ENCODE data around the gene ACAN. TPM values are rescaled to one million over a fixed set of nuclear protein-coding genes. Genes with fewer than 3 reads are reported as not detected.

Gene ACAN
- total and polyA plus RNA-seq, 9 of the 15 experiments (the other 6 are each of a cell fraction or from before 2014, with no cell fraction given), result not detected

DNA sequence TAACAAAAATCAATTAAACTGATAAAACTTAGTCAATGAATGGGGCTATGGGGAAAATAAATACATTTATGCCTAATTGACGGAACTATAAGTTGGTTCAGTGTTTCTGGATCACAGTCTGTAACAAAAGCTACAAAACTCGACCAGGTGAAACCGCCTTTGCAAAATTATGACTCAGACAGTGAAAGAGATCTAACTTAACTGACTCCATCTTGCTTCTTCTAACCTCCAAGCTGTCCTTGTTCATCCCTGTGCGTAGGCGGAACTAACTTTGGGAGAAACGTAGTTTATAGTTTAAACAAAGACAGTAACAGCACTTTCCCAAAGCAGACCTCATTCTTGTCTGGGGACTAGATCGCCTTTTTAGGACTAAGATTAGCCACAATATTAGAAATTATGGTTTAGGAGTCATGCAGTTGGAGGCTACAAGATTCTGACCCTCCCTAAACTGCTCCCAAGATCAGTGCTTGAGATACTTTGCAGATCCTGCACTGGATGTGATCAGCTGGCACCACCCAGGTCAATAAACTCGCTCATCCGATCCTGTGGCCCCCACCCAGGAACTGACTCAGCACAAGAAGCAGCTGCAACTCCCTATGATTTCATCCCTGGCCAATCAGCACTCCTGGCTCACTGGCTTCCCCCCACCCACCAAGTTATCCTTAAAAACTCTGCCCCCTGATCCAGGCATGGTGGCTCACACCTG is 117.1 kb downstream of the ACAN start (continued):
- TF ChIP-seq, protein P1, sequence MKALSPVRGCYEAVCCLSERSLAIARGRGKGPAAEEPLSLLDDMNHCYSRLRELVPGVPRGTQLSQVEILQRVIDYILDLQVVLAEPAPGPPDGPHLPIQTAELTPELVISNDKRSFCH (CRISPR knock-in tag; IDR thresholded peaks at IDR 0.05), result peak; percentile 40; the same call in 1 of the 2 replicates
- TF ChIP-seq, protein P1 (tag; IDR thresholded peaks at IDR 0.05), result peak; percentile 89
- TF ChIP-seq NFATC3 (IDR thresholded peaks at IDR 0.05), result no peak
- peak; percentile 41; the same call in 1 of the 2 replicates for TF ChIP-seq CBFA2T3 (IDR thresholded peaks at IDR 0.05)
- no peak for TF ChIP-seq ZNF12 (CRISPR knock-in tag; IDR thresholded peaks at IDR 0.05)
- TF ChIP-seq LCOR (CRISPR knock-in tag; IDR thresholded peaks at IDR 0.05), result no peak
- peak; percentile 50 for TF ChIP-seq BRD9 (IDR thresholded peaks at IDR 0.05; ENCODE audit: low read depth, partially characterized antibody)
- TF ChIP-seq CHCHD3 (CRISPR knock-in tag; IDR thresholded peaks at IDR 0.05), result no peak
- TF ChIP-seq, protein P2, sequence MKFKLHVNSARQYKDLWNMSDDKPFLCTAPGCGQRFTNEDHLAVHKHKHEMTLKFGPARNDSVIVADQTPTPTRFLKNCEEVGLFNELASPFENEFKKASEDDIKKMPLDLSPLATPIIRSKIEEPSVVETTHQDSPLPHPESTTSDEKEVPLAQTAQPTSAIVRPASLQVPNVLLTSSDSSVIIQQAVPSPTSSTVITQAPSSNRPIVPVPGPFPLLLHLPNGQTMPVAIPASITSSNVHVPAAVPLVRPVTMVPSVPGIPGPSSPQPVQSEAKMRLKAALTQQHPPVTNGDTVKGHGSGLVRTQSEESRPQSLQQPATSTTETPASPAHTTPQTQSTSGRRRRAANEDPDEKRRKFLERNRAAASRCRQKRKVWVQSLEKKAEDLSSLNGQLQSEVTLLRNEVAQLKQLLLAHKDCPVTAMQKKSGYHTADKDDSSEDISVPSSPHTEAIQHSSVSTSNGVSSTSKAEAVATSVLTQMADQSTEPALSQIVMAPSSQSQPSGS (CRISPR knock-in tag; IDR thresholded peaks at IDR 0.05), result no peak
- TF ChIP-seq ZNF76 (CRISPR knock-in tag; IDR thresholded peaks at IDR 0.05; ENCODE audit: borderline replicate concordance), result peak; percentile 43; the same call in 1 of the 2 replicates
- TF ChIP-seq ZNF764 (CRISPR knock-in tag; IDR thresholded peaks at IDR 0.05; ENCODE audit: low read depth), result no peak
- TF ChIP-seq DDX20 (tag; IDR thresholded peaks at IDR 0.05; ENCODE audit: low read depth), result peak; percentile 92
- TF ChIP-seq, protein P3, sequence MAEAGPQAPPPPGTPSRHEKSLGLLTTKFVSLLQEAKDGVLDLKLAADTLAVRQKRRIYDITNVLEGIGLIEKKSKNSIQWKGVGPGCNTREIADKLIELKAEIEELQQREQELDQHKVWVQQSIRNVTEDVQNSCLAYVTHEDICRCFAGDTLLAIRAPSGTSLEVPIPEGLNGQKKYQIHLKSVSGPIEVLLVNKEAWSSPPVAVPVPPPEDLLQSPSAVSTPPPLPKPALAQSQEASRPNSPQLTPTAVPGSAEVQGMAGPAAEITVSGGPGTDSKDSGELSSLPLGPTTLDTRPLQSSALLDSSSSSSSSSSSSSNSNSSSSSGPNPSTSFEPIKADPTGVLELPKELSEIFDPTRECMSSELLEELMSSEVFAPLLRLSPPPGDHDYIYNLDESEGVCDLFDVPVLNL (CRISPR knock-in tag; IDR thresholded peaks at IDR 0.05; ENCODE audit: low read depth), result no peak
- TF ChIP-seq, protein P4, sequence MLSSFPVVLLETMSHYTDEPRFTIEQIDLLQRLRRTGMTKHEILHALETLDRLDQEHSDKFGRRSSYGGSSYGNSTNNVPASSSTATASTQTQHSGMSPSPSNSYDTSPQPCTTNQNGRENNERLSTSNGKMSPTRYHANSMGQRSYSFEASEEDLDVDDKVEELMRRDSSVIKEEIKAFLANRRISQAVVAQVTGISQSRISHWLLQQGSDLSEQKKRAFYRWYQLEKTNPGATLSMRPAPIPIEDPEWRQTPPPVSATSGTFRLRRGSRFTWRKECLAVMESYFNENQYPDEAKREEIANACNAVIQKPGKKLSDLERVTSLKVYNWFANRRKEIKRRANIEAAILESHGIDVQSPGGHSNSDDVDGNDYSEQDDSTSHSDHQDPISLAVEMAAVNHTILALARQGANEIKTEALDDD (IDR thresholded peaks at IDR 0.05), result no peak
- TF ChIP-seq, protein P5, sequence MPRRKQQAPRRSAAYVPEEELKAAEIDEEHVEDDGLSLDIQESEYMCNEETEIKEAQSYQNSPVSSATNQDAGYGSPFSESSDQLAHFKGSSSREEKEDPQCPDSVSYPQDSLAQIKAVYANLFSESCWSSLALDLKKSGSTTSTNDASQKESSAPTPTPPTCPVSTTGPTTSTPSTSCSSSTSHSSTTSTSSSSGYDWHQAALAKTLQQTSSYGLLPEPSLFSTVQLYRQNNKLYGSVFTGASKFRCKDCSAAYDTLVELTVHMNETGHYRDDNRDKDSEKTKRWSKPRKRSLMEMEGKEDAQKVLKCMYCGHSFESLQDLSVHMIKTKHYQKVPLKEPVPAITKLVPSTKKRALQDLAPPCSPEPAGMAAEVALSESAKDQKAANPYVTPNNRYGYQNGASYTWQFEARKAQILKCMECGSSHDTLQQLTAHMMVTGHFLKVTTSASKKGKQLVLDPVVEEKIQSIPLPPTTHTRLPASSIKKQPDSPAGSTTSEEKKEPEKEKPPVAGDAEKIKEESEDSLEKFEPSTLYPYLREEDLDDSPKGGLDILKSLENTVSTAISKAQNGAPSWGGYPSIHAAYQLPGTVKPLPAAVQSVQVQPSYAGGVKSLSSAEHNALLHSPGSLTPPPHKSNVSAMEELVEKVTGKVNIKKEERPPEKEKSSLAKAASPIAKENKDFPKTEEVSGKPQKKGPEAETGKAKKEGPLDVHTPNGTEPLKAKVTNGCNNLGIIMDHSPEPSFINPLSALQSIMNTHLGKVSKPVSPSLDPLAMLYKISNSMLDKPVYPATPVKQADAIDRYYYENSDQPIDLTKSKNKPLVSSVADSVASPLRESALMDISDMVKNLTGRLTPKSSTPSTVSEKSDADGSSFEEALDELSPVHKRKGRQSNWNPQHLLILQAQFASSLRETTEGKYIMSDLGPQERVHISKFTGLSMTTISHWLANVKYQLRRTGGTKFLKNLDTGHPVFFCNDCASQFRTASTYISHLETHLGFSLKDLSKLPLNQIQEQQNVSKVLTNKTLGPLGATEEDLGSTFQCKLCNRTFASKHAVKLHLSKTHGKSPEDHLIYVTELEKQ (CRISPR knock-in tag; IDR thresholded peaks at IDR 0.05), result peak; percentile 82
- peak; percentile 67 for TF ChIP-seq EGR1 (conservative IDR thresholded peaks at IDR 0.05)
- peak; percentile 79 for TF ChIP-seq CXXC5 (CRISPR knock-in tag; IDR thresholded peaks at IDR 0.05)
- TF ChIP-seq EZH2 (IDR thresholded peaks at IDR 0.05; ENCODE audit: borderline replicate concordance, low read depth, low read length), result no peak
- no peak for TF ChIP-seq POLR3G (IDR thresholded peaks at IDR 0.05; ENCODE audit: extremely low read depth, insufficient read length, insufficient replicate concordance)
- no peak for TF ChIP-seq GTF2F1 (IDR thresholded peaks at IDR 0.05; ENCODE audit: low read depth, low read length)
- TF ChIP-seq ZNF695 (CRISPR knock-in tag; IDR thresholded peaks at IDR 0.05), result no peak
- peak; percentile 97 for TF ChIP-seq ZNF175 (CRISPR knock-in tag; IDR thresholded peaks at IDR 0.05; ENCODE audit: low read depth)

All from K562 (cell line).